ENCODE data around the gene KLK15.

- no peak for TF ChIP-seq POLR2A (IDR thresholded peaks at IDR 0.05; ENCODE audit: low read length)
- TF ChIP-seq GATA1 (IDR thresholded peaks at IDR 0.05; ENCODE audit: low read depth, low read length): no peak
These were observed 33.9 kb downstream of the KLK15 start for GRCh38 chr19:50799547-50799851.

All from erythroblast (primary cell).